ENCODE measurements around the gene CSNK1D. TPM values are rescaled to one million over a fixed set of nuclear protein-coding genes. Genes with fewer than 3 reads are reported as not detected.

The CSNK1D gene
- total and polyA plus RNA-seq, 2 experiments from 2014 or later, result 55.3 to 66.4 TPM

DNA sequence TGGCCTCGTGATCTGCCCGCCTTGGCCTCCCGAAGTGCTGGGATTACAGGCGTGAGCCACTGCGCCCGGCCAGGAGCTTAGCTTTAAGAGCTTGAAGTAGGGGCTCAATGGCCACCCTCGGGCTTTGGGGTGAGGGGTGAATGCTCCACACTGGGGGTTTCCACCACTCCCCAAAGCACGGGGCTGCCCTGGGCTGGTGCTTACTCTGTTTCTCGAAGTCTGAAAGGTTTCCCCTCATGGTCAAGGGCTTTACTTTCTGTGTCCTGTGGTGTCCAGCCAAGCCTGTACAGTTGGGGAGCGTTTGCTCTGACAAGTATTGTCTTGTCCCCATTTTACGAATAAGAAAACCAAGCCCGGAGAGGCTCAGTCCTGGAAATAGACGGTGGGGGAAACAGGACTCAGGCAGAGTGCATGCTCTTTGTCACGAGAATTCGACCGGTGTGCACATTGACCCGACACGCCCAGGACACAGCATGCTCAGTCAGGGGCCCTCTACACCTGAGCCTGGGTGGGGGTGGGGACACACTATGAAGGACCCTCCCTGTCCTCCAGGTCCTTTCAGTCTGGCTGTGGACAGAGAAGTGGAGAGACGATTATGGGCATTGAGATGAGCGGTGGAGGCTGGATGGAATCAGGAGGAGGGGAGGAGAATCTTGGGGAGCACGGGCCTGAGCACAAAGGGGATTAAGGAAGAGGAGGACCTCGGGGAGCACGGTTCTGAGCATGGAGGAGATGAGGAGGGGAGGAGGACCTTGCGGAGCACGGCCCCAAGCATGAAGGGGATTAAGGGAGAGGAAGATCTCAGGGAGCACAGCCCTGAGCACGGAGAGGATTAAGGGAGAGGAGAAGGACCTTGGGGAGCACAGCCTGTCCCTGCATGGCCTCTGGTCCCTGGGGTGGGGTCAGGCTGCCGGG is 36.4 kb upstream of the CSNK1D start:
- no peaks in the 10 kb centered on the region for H3K4me1 ChIP-seq (ENCODE audit: insufficient read depth)
- no peaks in the 10 kb centered on the region for H3K36me3 ChIP-seq (ENCODE audit: insufficient read depth)
- Mint-ChIP-seq H3K9me3 (no peaks in the 10 kb centered on the region; the same call in 2 of the 3 replicates), H3K27me3 (ENCODE audit: insufficient read depth, low read depth, poor library complexity) (peaks cover 9% of the 10 kb centered on the region), H3K27ac (no peak overlapping the region), H3K4me1 (no peaks in the 10 kb centered on the region), H3K4me3 (no peak overlapping the region), H3K36me3 (ENCODE audit: low read depth) (no peaks in the 10 kb centered on the region)
- no peaks in the 10 kb centered on the region for H4K20me1 ChIP-seq (replicated peaks; ENCODE audit: insufficient read depth)
- ATAC-seq (no peak), DNase-seq (ENCODE audit: low spot score) (no peak)
- H3K9me2 ChIP-seq (ENCODE audit: insufficient read depth), result no peaks in the 10 kb centered on the region
- TF ChIP-seq NANOG (IDR thresholded peaks at IDR 0.05; ENCODE audit: borderline replicate concordance) (no peak), ZNF331 (CRISPR knock-in tag; IDR thresholded peaks at IDR 0.05; ENCODE audit: low read depth) (no peak), EZH2 (IDR thresholded peaks at IDR 0.05; ENCODE audit: low read depth, unreplicated experiment) (no peak), EZH2phosphoT487 (IDR thresholded peaks at IDR 0.05; ENCODE audit: unreplicated experiment) (no peak), CREB1 (CRISPR knock-in tag; IDR thresholded peaks at IDR 0.05; ENCODE audit: low read depth) (no peak), ZNF114 (CRISPR knock-in tag; IDR thresholded peaks at IDR 0.05) (no peak), POLR2AphosphoS5 (IDR thresholded peaks at IDR 0.05; ENCODE audit: low read depth) (no peak), JUNB (IDR thresholded peaks at IDR 0.05; ENCODE audit: unreplicated experiment) (no peak), STAT1 (IDR thresholded peaks at IDR 0.05; ENCODE audit: unreplicated experiment) (no peak)
- TF ChIP-seq, protein P1, sequence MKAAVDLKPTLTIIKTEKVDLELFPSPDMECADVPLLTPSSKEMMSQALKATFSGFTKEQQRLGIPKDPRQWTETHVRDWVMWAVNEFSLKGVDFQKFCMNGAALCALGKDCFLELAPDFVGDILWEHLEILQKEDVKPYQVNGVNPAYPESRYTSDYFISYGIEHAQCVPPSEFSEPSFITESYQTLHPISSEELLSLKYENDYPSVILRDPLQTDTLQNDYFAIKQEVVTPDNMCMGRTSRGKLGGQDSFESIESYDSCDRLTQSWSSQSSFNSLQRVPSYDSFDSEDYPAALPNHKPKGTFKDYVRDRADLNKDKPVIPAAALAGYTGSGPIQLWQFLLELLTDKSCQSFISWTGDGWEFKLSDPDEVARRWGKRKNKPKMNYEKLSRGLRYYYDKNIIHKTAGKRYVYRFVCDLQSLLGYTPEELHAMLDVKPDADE (IDR thresholded peaks at IDR 0.05), result no peak
- TF ChIP-seq, protein P2, sequence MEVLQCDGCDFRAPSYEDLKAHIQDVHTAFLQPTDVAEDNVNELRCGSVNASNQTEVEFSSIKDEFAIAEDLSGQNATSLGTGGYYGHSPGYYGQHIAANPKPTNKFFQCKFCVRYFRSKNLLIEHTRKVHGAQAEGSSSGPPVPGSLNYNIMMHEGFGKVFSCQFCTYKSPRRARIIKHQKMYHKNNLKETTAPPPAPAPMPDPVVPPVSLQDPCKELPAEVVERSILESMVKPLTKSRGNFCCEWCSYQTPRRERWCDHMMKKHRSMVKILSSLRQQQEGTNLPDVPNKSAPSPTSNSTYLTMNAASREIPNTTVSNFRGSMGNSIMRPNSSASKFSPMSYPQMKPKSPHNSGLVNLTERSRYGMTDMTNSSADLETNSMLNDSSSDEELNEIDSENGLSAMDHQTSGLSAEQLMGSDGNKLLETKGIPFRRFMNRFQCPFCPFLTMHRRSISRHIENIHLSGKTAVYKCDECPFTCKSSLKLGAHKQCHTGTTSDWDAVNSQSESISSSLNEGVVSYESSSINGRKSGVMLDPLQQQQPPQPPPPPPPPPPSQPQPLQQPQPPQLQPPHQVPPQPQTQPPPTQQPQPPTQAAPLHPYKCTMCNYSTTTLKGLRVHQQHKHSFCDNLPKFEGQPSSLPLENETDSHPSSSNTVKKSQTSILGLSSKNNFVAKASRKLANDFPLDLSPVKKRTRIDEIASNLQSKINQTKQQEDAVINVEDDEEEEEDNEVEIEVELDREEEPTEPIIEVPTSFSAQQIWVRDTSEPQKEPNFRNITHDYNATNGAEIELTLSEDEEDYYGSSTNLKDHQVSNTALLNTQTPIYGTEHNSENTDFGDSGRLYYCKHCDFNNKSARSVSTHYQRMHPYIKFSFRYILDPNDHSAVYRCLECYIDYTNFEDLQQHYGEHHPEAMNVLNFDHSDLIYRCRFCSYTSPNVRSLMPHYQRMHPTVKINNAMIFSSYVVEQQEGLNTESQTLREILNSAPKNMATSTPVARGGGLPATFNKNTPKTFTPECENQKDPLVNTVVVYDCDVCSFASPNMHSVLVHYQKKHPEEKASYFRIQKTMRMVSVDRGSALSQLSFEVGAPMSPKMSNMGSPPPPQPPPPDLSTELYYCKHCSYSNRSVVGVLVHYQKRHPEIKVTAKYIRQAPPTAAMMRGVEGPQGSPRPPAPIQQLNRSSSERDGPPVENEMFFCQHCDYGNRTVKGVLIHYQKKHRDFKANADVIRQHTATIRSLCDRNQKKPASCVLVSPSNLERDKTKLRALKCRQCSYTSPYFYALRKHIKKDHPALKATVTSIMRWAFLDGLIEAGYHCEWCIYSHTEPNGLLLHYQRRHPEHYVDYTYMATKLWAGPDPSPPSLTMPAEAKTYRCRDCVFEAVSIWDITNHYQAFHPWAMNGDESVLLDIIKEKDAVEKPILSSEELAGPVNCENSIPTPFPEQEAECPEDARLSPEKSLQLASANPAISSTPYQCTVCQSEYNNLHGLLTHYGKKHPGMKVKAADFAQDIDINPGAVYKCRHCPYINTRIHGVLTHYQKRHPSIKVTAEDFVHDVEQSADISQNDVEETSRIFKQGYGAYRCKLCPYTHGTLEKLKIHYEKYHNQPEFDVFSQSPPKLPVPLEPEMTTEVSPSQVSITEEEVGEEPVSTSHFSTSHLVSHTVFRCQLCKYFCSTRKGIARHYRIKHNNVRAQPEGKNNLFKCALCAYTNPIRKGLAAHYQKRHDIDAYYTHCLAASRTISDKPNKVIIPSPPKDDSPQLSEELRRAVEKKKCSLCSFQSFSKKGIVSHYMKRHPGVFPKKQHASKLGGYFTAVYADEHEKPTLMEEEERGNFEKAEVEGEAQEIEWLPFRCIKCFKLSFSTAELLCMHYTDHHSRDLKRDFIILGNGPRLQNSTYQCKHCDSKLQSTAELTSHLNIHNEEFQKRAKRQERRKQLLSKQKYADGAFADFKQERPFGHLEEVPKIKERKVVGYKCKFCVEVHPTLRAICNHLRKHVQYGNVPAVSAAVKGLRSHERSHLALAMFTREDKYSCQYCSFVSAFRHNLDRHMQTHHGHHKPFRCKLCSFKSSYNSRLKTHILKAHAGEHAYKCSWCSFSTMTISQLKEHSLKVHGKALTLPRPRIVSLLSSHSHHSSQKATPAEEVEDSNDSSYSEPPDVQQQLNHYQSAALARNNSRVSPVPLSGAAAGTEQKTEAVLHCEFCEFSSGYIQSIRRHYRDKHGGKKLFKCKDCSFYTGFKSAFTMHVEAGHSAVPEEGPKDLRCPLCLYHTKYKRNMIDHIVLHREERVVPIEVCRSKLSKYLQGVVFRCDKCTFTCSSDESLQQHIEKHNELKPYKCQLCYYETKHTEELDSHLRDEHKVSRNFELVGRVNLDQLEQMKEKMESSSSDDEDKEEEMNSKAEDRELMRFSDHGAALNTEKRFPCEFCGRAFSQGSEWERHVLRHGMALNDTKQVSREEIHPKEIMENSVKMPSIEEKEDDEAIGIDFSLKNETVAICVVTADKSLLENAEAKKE (CRISPR knock-in tag; IDR thresholded peaks at IDR 0.05), result no peak
- TF ChIP-seq, protein P3, sequence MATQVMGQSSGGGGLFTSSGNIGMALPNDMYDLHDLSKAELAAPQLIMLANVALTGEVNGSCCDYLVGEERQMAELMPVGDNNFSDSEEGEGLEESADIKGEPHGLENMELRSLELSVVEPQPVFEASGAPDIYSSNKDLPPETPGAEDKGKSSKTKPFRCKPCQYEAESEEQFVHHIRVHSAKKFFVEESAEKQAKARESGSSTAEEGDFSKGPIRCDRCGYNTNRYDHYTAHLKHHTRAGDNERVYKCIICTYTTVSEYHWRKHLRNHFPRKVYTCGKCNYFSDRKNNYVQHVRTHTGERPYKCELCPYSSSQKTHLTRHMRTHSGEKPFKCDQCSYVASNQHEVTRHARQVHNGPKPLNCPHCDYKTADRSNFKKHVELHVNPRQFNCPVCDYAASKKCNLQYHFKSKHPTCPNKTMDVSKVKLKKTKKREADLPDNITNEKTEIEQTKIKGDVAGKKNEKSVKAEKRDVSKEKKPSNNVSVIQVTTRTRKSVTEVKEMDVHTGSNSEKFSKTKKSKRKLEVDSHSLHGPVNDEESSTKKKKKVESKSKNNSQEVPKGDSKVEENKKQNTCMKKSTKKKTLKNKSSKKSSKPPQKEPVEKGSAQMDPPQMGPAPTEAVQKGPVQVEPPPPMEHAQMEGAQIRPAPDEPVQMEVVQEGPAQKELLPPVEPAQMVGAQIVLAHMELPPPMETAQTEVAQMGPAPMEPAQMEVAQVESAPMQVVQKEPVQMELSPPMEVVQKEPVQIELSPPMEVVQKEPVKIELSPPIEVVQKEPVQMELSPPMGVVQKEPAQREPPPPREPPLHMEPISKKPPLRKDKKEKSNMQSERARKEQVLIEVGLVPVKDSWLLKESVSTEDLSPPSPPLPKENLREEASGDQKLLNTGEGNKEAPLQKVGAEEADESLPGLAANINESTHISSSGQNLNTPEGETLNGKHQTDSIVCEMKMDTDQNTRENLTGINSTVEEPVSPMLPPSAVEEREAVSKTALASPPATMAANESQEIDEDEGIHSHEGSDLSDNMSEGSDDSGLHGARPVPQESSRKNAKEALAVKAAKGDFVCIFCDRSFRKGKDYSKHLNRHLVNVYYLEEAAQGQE (IDR thresholded peaks at IDR 0.05; ENCODE audit: unreplicated experiment), result no peak
- TF ChIP-seq, protein P4, sequence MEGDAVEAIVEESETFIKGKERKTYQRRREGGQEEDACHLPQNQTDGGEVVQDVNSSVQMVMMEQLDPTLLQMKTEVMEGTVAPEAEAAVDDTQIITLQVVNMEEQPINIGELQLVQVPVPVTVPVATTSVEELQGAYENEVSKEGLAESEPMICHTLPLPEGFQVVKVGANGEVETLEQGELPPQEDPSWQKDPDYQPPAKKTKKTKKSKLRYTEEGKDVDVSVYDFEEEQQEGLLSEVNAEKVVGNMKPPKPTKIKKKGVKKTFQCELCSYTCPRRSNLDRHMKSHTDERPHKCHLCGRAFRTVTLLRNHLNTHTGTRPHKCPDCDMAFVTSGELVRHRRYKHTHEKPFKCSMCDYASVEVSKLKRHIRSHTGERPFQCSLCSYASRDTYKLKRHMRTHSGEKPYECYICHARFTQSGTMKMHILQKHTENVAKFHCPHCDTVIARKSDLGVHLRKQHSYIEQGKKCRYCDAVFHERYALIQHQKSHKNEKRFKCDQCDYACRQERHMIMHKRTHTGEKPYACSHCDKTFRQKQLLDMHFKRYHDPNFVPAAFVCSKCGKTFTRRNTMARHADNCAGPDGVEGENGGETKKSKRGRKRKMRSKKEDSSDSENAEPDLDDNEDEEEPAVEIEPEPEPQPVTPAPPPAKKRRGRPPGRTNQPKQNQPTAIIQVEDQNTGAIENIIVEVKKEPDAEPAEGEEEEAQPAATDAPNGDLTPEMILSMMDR (conservative IDR thresholded peaks at IDR 0.05; ENCODE audit: low read depth in 2 of 2), result no peak
- H3K4me3 ChIP-seq, result no peak overlapping the region
- no peak overlapping the region for H3K27ac ChIP-seq (ENCODE audit: low read depth)
- no peak overlapping the region for H3K4me2 ChIP-seq
- no peaks in the 10 kb centered on the region for H3K27me3 ChIP-seq (ENCODE audit: insufficient read depth)
- H3F3A ChIP-seq (replicated peaks; ENCODE audit: low read depth), result no peaks in the 10 kb centered on the region
- no peaks in the 10 kb centered on the region for H3K79me2 ChIP-seq (replicated peaks; ENCODE audit: insufficient read depth)
- H2AFZ ChIP-seq, result no peak overlapping the region
